DMS79 (cell line): ENCODE data around the gene MTF1.

ENCODE experiments used
- DNase-seq: peaks from one replicate; lab custom pipeline; 2025; lab: John Stamatoyannopoulos, UW

MTF1 gene

GRCh38 chr1:37828410-37829074, 30.9 kb downstream of the MTF1 start:
- no peak for DNase-seq

- no peak for DNase-seq
These were observed 33.9 kb downstream of the MTF1 start for GRCh38 chr1:37825506-37825905.

GRCh38 chr1:37824001-37824400, 35.4 kb downstream of the MTF1 start:
- DNase-seq = no peak

DNA sequence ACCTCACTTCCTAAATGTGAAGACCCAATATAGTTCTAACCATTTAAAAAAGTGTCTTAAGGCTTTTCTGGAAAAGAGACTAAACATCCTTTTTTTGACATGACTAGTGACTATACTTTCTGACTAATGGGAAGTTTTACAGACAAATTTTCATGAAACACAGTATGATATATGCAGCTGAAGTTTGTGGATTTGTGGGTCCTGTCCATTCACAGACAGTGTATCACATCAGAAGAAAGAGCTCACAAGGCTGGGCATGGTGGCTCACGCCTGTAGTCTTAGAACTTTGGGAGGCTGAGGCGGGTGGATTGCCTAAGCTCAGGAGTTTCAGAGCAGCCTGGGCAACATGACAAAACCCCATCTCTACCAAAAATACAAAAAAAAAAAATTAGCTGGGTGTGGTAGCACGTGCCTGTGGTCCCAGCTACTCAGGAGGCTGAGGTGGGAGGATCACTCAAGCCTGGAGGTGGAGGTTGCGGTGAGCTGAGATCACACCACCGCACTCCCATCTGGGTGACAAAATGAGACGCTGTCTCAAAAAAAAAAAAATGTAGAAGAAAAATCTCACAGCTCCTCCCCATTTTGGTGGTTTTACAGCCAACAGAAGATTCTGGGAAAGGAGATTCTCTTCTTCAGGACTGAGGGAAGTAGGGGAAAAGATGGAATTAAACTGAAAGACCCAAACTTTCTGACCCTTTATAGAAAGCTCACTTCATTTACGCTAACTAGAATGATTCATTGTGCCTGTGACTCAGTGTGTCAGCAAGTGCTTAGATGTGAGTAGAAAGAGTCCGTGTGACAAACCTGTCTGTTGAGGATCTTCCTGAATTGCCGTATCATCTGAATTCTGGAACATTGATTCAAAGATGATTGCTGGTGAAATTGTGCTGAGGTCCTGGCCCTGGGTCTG, 36.2 kb downstream of the MTF1 start:
- DNase-seq = no peak

- no peak for DNase-seq
These were observed 37.9 kb downstream of the MTF1 start for GRCh38 chr1:37821481-37821880.

GRCh38 chr1:37817481-37817880, 41.9 kb downstream of the MTF1 start:
- DNase-seq = no peak

- DNase-seq = no peak
These were observed 45.1 kb downstream of the MTF1 start for GRCh38 chr1:37814252-37814651.

GRCh38 chr1:37813529-37814145, 45.8 kb downstream of the MTF1 start:
- DNase-seq = no peak

DNA sequence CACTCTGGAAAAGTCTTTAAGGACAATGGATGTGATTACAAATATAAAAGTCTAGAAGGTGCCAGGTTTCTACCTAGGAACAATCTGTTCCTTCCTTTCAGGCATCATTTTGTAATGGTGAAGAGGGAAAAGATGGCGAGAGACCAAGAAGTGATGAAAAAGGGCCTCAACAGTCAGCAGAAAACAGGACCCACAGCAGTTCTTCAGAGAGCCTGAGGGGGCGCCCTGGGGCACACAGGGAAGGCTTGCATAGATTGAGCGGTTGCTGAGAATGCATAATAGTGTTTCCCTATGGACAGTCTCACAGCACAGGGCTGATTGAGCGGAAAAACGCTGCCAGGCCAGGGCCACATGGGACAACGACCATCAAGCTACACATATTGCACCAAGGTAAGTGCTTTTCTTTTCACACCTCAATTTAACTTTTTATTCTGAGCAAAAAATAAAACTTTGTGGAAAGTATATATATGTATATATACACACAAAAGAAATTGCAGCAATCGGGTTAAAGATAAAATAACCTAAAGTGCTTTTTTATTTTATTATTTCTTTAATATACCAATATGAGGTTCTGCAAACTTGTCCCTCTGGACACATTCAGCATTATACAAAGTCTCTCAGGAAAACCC, 48.3 kb downstream of the MTF1 start:
- no peak for DNase-seq

- no peak for DNase-seq
These were observed 49.5 kb downstream of the MTF1 start for GRCh38 chr1:37809942-37810341.

GRCh38 chr1:37808369-37809319, 50.7 kb downstream of the MTF1 start:
- DNase-seq = peak; percentile 56

GRCh38 chr1:37807555-37808368, 51.6 kb downstream of the MTF1 start, which contains the start of the genes C1orf122 and YRDC:
TSS of gene C1orf122 (plus strand) at chr1:37807790. CDS start at chr1:37808405, 615 bp downstream.
TSS of gene YRDC (minus strand) at chr1:37808208. CDS start at chr1:37808180, 28 bp downstream.
- peak; percentile 72 for DNase-seq

GRCh38 chr1:37807220-37807554, 52.2 kb downstream of the MTF1 start:
- no peak for DNase-seq

- no peak for DNase-seq
These were observed 57.0 kb downstream of the MTF1 start for GRCh38 chr1:37802439-37802838.

DNA sequence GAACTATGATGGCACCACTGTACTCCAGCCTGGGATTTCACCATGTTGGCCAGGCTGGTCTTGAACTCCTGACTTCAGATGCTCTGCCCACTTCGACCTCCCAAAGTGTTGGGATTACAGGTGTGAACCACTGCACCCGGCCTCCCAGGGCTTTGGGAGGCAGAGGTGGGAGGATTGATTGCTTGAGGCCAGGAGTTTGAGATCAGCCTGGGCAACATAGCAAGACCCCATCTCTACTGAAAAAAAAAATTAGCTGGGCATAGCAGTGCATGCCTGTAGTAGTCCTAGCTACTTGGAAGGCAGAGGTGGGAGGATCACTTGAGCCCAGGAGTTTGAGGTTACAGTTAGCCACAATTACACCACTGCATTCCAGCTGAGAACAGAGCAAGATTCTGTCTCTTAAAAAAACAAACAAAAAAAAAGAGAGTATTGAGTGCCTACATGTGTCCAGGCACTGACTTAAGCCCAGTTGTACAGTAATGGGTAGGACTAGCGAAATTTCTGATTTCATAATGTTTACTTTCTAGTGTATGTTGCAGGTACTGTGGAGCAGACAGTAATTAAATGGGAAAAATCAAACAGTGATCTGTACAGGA, 61.5 kb downstream of the MTF1 start:
- DNase-seq = no peak

- peak; percentile 57 for DNase-seq
These were observed 63.9 kb downstream of the MTF1 start for GRCh38 chr1:37795340-37796125.

- peak; percentile 21 for DNase-seq
These were observed 64.7 kb downstream of the MTF1 start for GRCh38 chr1:37794372-37795339.
